ENCODE data around the gene CLEC20A. TPM values are rescaled to one million over a fixed set of nuclear protein-coding genes. Genes with fewer than 3 reads are reported as not detected.

Gene CLEC20A
- polyA plus RNA-seq, 1 donor (not counting 4 experiments of a cell fraction or from before 2014, with no cell fraction given) = not detected

GRCh38 chr1:178485541-178485981 is 11.2 kb downstream of the CLEC20A start:
- FAIRE-seq = no peak

GRCh38 chr1:178484698-178485225 is 12.0 kb downstream of the CLEC20A start:
- no peaks in the 10 kb centered on the region for H3K4me1 ChIP-seq (ENCODE audit: control insufficient read depth, extremely low read depth, insufficient read depth, low read length)

More at GRCh38 chr1:178485541-178485981, 11.2 kb downstream of the CLEC20A start:
- peaks cover 2% of the 10 kb centered on the region for H3K9me1 ChIP-seq (ENCODE audit: control insufficient read depth, extremely low read depth, insufficient read depth, low read length)
- H3K79me2 ChIP-seq (ENCODE audit: control insufficient read depth, insufficient read depth, low read length) = no peaks in the 10 kb centered on the region
- no peak overlapping the region for H3K27ac ChIP-seq (ENCODE audit: control insufficient read depth, insufficient read depth, low read length)
- DNase-seq (ENCODE audit: low read depth, low spot score) = no peak
- no peak overlapping the region for H2AFZ ChIP-seq (ENCODE audit: control insufficient read depth, low read length)
- H4K20me1 ChIP-seq (ENCODE audit: control insufficient read depth, extremely low read depth, insufficient read depth, low read length) = no peaks in the 10 kb centered on the region
- H3K9me3 ChIP-seq (ENCODE audit: control insufficient read depth, low read depth, low read length) = no peaks in the 10 kb centered on the region
- H3K36me3 ChIP-seq (ENCODE audit: control insufficient read depth in 2 of 2, extremely low read depth in 1 of 2, insufficient read depth in 2 of 2, low read length in 2 of 2) = no peaks in the 10 kb centered on the region
- no peaks in the 10 kb centered on the region for H3K4me1 ChIP-seq (ENCODE audit: control insufficient read depth, extremely low read depth, insufficient read depth, low read length)
- no peak overlapping the region for H3K4me3 ChIP-seq (ENCODE audit: control insufficient read depth in 2 of 3, extremely low read depth in 1 of 3, insufficient read depth in 2 of 3, low read depth in 1 of 3, low read length in 3 of 3)
- TF ChIP-seq EZH2 (IDR thresholded peaks at IDR 0.05; ENCODE audit: low read length) = no peak
- TF ChIP-seq CTCF (optimal IDR thresholded peaks at IDR 0.05 in 1 of 3, IDR thresholded peaks at IDR 0.05 in 1 of 3, conservative IDR thresholded peaks at IDR 0.05 in 1 of 3; ENCODE audit: extremely low read depth in 1 of 3, insufficient read depth in 2 of 3, low read length in 3 of 3) = no peak
- H3K27me3 ChIP-seq (ENCODE audit: control insufficient read depth, extremely low read depth, insufficient read depth, low read length) = no peaks in the 10 kb centered on the region
- dilution Hi-C loops (cut with MboI; ENCODE audit: extremely low pct_ligation_motif_present, low sequenced_read_pairs) = no loop called here
- no peak overlapping the region for H3K9ac ChIP-seq (ENCODE audit: control insufficient read depth, extremely low read depth, insufficient read depth, low read length)
- no peak overlapping the region for H3K4me2 ChIP-seq (ENCODE audit: control insufficient read depth, extremely low read depth, insufficient read depth, low read depth, low read length)

More at GRCh38 chr1:178484698-178485225, 12.0 kb downstream of the CLEC20A start:
- Histone ChIP-seq H3K4me3 (ENCODE audit: control insufficient read depth in 2 of 3, extremely low read depth in 1 of 3, insufficient read depth in 2 of 3, low read depth in 1 of 3, low read length in 3 of 3) (no peak overlapping the region), H3K27me3 (ENCODE audit: control insufficient read depth, extremely low read depth, insufficient read depth, low read length) (no peaks in the 10 kb centered on the region), H3K79me2 (ENCODE audit: control insufficient read depth, insufficient read depth, low read length) (no peaks in the 10 kb centered on the region), H3K4me2 (ENCODE audit: control insufficient read depth, extremely low read depth, insufficient read depth, low read depth, low read length) (no peak overlapping the region), H3K36me3 (ENCODE audit: control insufficient read depth in 2 of 2, extremely low read depth in 1 of 2, insufficient read depth in 2 of 2, low read length in 2 of 2) (peaks cover 0 to 4% of the 10 kb centered on the region in 2 experiments), H3K9me3 (ENCODE audit: control insufficient read depth, low read depth, low read length) (no peaks in the 10 kb centered on the region), H3K9me1 (ENCODE audit: control insufficient read depth, extremely low read depth, insufficient read depth, low read length) (peaks cover 2% of the 10 kb centered on the region), H4K20me1 (ENCODE audit: control insufficient read depth, extremely low read depth, insufficient read depth, low read length) (no peaks in the 10 kb centered on the region), H3K27ac (ENCODE audit: control insufficient read depth, insufficient read depth, low read length) (no peak overlapping the region), H3K9ac (ENCODE audit: control insufficient read depth, extremely low read depth, insufficient read depth, low read length) (no peak overlapping the region), H2AFZ (ENCODE audit: control insufficient read depth, low read length) (no peak overlapping the region)
- FAIRE-seq (no peak), DNase-seq (ENCODE audit: low read depth, low spot score) (no peak)
- TF ChIP-seq EZH2 (IDR thresholded peaks at IDR 0.05; ENCODE audit: low read length) (no peak), CTCF (optimal IDR thresholded peaks at IDR 0.05 in 1 of 3, IDR thresholded peaks at IDR 0.05 in 1 of 3, conservative IDR thresholded peaks at IDR 0.05 in 1 of 3; ENCODE audit: extremely low read depth in 1 of 3, insufficient read depth in 2 of 3, low read length in 3 of 3) (no peak)
- dilution Hi-C loops (cut with MboI; ENCODE audit: extremely low pct_ligation_motif_present, low sequenced_read_pairs) = no loop called here

All from keratinocyte (primary cell).